ENCODE measurements around the gene SHF. TPM values are rescaled to one million over a fixed set of nuclear protein-coding genes. Genes with fewer than 3 reads are reported as not detected.

SHF gene
- total RNA-seq, 1 experiment from 2014 or later, result 10.9 TPM

- Histone ChIP-seq H3K27me3 (ENCODE audit: low read length) (no peaks in the 10 kb centered on the region), H3K4me2 (ENCODE audit: low read depth, low read length, poor library complexity, severe bottlenecking) (peak overlapping the region; percentile 97), H3K9me3 (ENCODE audit: low read length) (no peaks in the 10 kb centered on the region), H3K4me3 (ENCODE audit: low read length) (peak overlapping the region; percentile 72), H3K9me2 (replicated peaks; ENCODE audit: insufficient read depth, low read length) (no peaks in the 10 kb centered on the region), H3K27ac (ENCODE audit: low read length) (peak overlapping the region; percentile 74), H2AFZ (ENCODE audit: low read length) (no peak overlapping the region), H3K9ac (ENCODE audit: low read length) (peak overlapping the region; percentile 80), H3K4me1 (ENCODE audit: low read length) (peaks cover 58% of the 10 kb centered on the region), H3K36me3 (ENCODE audit: insufficient read depth, low read length) (no peaks in the 10 kb centered on the region), H4K20me1 (ENCODE audit: insufficient read depth, low read depth, low read length) (0 out of 2 replicates have a peak, but pooled peaks cover 6% of the 10 kb centered on the region), H3K79me2 (ENCODE audit: low read length) (peaks cover 61% of the 10 kb centered on the region)
- DNase-seq, result peak; percentile 54
Observed at GRCh38 chr15:45186771-45187577, 792 bp downstream of the SHF start.

GRCh38 chr15:45185903-45186770 lies 1.6 kb downstream of the SHF start:
- H3K9me2 ChIP-seq (replicated peaks; ENCODE audit: insufficient read depth, low read length), result no peaks in the 10 kb centered on the region
- 0 out of 2 replicates have a peak, but pooled peaks cover 3% of the 10 kb centered on the region for H3K36me3 ChIP-seq (ENCODE audit: insufficient read depth, low read length)
- DNase-seq, result no peak
- peak overlapping the region; percentile 97 for H3K4me2 ChIP-seq (ENCODE audit: low read depth, low read length, poor library complexity, severe bottlenecking)
- H3K9me3 ChIP-seq (ENCODE audit: low read length), result no peaks in the 10 kb centered on the region
- peak overlapping the region; percentile 80 for H3K9ac ChIP-seq (ENCODE audit: low read length)
- peak overlapping the region; percentile 72 for H3K4me3 ChIP-seq (ENCODE audit: low read length)
- 0 out of 2 replicates have a peak, but pooled peaks cover 6% of the 10 kb centered on the region for H4K20me1 ChIP-seq (ENCODE audit: insufficient read depth, low read depth, low read length)
- H3K27ac ChIP-seq (ENCODE audit: low read length), result peak overlapping the region; percentile 74
- no peak overlapping the region for H2AFZ ChIP-seq (ENCODE audit: low read length)
- peaks cover 65% of the 10 kb centered on the region for H3K4me1 ChIP-seq (ENCODE audit: low read length)
- H3K79me2 ChIP-seq (ENCODE audit: low read length), result peaks cover 69% of the 10 kb centered on the region
- no peaks in the 10 kb centered on the region for H3K27me3 ChIP-seq (ENCODE audit: low read length)

GRCh38 chr15:45185069-45185779 lies 2.5 kb downstream of the SHF start:
- peak overlapping the region; percentile 97 for H3K4me2 ChIP-seq (ENCODE audit: low read depth, low read length, poor library complexity, severe bottlenecking)
- no peaks in the 10 kb centered on the region for H3K9me3 ChIP-seq (ENCODE audit: low read length)
- H3K4me3 ChIP-seq (ENCODE audit: low read length), result peak overlapping the region; percentile 72
- no peaks in the 10 kb centered on the region for H3K27me3 ChIP-seq (ENCODE audit: low read length)
- H3K27ac ChIP-seq (ENCODE audit: low read length), result peak overlapping the region; percentile 74
- DNase-seq, result peak; percentile 47
- peaks cover 78% of the 10 kb centered on the region for H3K79me2 ChIP-seq (ENCODE audit: low read length)
- H3K4me1 ChIP-seq (ENCODE audit: low read length), result peaks cover 71% of the 10 kb centered on the region
- peak overlapping the region; percentile 80 for H3K9ac ChIP-seq (ENCODE audit: low read length)
- 0 out of 2 replicates have a peak, but pooled peaks cover 4% of the 10 kb centered on the region for H3K36me3 ChIP-seq (ENCODE audit: insufficient read depth, low read length)
- 0 out of 2 replicates have a peak, but pooled peaks cover 6% of the 10 kb centered on the region for H4K20me1 ChIP-seq (ENCODE audit: insufficient read depth, low read depth, low read length)
- H2AFZ ChIP-seq (ENCODE audit: low read length), result no peak overlapping the region
- H3K9me2 ChIP-seq (replicated peaks; ENCODE audit: insufficient read depth, low read length), result no peaks in the 10 kb centered on the region

- H3K4me1 ChIP-seq (ENCODE audit: low read length), result peaks cover 71% of the 10 kb centered on the region
- no peaks in the 10 kb centered on the region for H3K27me3 ChIP-seq (ENCODE audit: low read length)
- H3K79me2 ChIP-seq (ENCODE audit: low read length), result peaks cover 85% of the 10 kb centered on the region
- DNase-seq, result no peak
- H2AFZ ChIP-seq (ENCODE audit: low read length), result no peak overlapping the region
- no peaks in the 10 kb centered on the region for H3K9me3 ChIP-seq (ENCODE audit: low read length)
- H3K4me2 ChIP-seq (ENCODE audit: low read depth, low read length, poor library complexity, severe bottlenecking), result peak overlapping the region; percentile 97
- H3K36me3 ChIP-seq (ENCODE audit: insufficient read depth, low read length), result 0 out of 2 replicates have a peak, but pooled peaks cover 7% of the 10 kb centered on the region
- H3K4me3 ChIP-seq (ENCODE audit: low read length), result peak overlapping the region; percentile 72
- H3K9me2 ChIP-seq (replicated peaks; ENCODE audit: insufficient read depth, low read length), result no peaks in the 10 kb centered on the region
- H3K9ac ChIP-seq (ENCODE audit: low read length), result peak overlapping the region; percentile 80
- peak overlapping the region; percentile 74 for H3K27ac ChIP-seq (ENCODE audit: low read length)
- H4K20me1 ChIP-seq (ENCODE audit: insufficient read depth, low read depth, low read length), result 0 out of 2 replicates have a peak, but pooled peaks cover 6% of the 10 kb centered on the region
Observed at GRCh38 chr15:45184562-45185041, 3.2 kb downstream of the SHF start.

- 0 out of 2 replicates have a peak, but pooled peaks cover 6% of the 10 kb centered on the region for H4K20me1 ChIP-seq (ENCODE audit: insufficient read depth, low read depth, low read length)
- 0 out of 2 replicates have a peak, but pooled peaks cover 11% of the 10 kb centered on the region for H3K36me3 ChIP-seq (ENCODE audit: insufficient read depth, low read length)
- H3K9ac ChIP-seq (ENCODE audit: low read length), result peak overlapping the region; percentile 80; the same call in 1 of the 2 replicates
- H3K9me3 ChIP-seq (ENCODE audit: low read length), result no peaks in the 10 kb centered on the region
- H3K79me2 ChIP-seq (ENCODE audit: low read length), result peaks cover 95% of the 10 kb centered on the region
- no peaks in the 10 kb centered on the region for H3K27me3 ChIP-seq (ENCODE audit: low read length)
- peaks cover 69% of the 10 kb centered on the region for H3K4me1 ChIP-seq (ENCODE audit: low read length)
- DNase-seq, result no peak
- no peak overlapping the region for H2AFZ ChIP-seq (ENCODE audit: low read length)
- H3K27ac ChIP-seq (ENCODE audit: low read length), result peak overlapping the region; percentile 74
- H3K9me2 ChIP-seq (replicated peaks; ENCODE audit: insufficient read depth, low read length), result no peaks in the 10 kb centered on the region
- no peak overlapping the region; the same call in 1 of the 2 replicates for H3K4me3 ChIP-seq (ENCODE audit: low read length)
- peak overlapping the region; percentile 97 for H3K4me2 ChIP-seq (ENCODE audit: low read depth, low read length, poor library complexity, severe bottlenecking)
Observed at GRCh38 chr15:45183511-45183910, 4.3 kb downstream of the SHF start.

- peaks cover 11% of the 10 kb centered on the region; the same call in 1 of the 2 replicates for H3K36me3 ChIP-seq (ENCODE audit: insufficient read depth, low read length)
- 0 out of 2 replicates have a peak overlapping the region, but pooled peaks have one; percentile 80 for H3K9ac ChIP-seq (ENCODE audit: low read length)
- H3K4me2 ChIP-seq (ENCODE audit: low read depth, low read length, poor library complexity, severe bottlenecking), result peak overlapping the region; percentile 97
- H3K4me3 ChIP-seq (ENCODE audit: low read length), result no peak overlapping the region
- H4K20me1 ChIP-seq (ENCODE audit: insufficient read depth, low read depth, low read length), result 0 out of 2 replicates have a peak, but pooled peaks cover 6% of the 10 kb centered on the region
- H3K27ac ChIP-seq (ENCODE audit: low read length), result peak overlapping the region; percentile 74
- peaks cover 64% of the 10 kb centered on the region for H3K4me1 ChIP-seq (ENCODE audit: low read length)
- no peaks in the 10 kb centered on the region for H3K27me3 ChIP-seq (ENCODE audit: low read length)
- peak; percentile 54 for DNase-seq
- H3K79me2 ChIP-seq (ENCODE audit: low read length), result peaks cover 90% of the 10 kb centered on the region
- no peaks in the 10 kb centered on the region for H3K9me2 ChIP-seq (replicated peaks; ENCODE audit: insufficient read depth, low read length)
- no peak overlapping the region for H2AFZ ChIP-seq (ENCODE audit: low read length)
- no peaks in the 10 kb centered on the region for H3K9me3 ChIP-seq (ENCODE audit: low read length)
Observed at GRCh38 chr15:45182996-45183395, 4.8 kb downstream of the SHF start.

GRCh38 chr15:45181491-45182285 lies 6.1 kb downstream of the SHF start:
- H4K20me1 ChIP-seq (ENCODE audit: insufficient read depth, low read depth, low read length), result 0 out of 2 replicates have a peak, but pooled peaks cover 6% of the 10 kb centered on the region
- H3K9ac ChIP-seq (ENCODE audit: low read length), result peak overlapping the region; percentile 44
- H3K4me1 ChIP-seq (ENCODE audit: low read length), result peaks cover 73% of the 10 kb centered on the region
- DNase-seq, result peak; percentile 55
- peak overlapping the region; percentile 18 for H3K4me2 ChIP-seq (ENCODE audit: low read depth, low read length, poor library complexity, severe bottlenecking)
- H3K9me3 ChIP-seq (ENCODE audit: low read length), result no peaks in the 10 kb centered on the region
- no peak overlapping the region for H3K4me3 ChIP-seq (ENCODE audit: low read length)
- H3K27ac ChIP-seq (ENCODE audit: low read length), result peak overlapping the region; percentile 74
- no peaks in the 10 kb centered on the region for H3K27me3 ChIP-seq (ENCODE audit: low read length)
- H3K79me2 ChIP-seq (ENCODE audit: low read length), result peaks cover 90% of the 10 kb centered on the region
- H2AFZ ChIP-seq (ENCODE audit: low read length), result no peak overlapping the region
- H3K36me3 ChIP-seq (ENCODE audit: insufficient read depth, low read length), result peaks cover 18% of the 10 kb centered on the region; the same call in 1 of the 2 replicates
- no peaks in the 10 kb centered on the region for H3K9me2 ChIP-seq (replicated peaks; ENCODE audit: insufficient read depth, low read length)

Measured in Karpas-422 (cell line).